Dendritic cell treated with granulocyte-macrophage colony-stimulating factor and Interleukin-4, amounts not matched to agents 40 ng/mL and 50 ng/mL, for 4 days (primary cell): Measurements from ENCODE around the gene OAF.

Source experiments
- H3K27ac Mint-ChIP-seq: one replicate; pipeline ENCODE4 v1.8.0; 2022; ENCODE audit warnings: mild to moderate bottlenecking, mixed read lengths
- H3K27me3 Mint-ChIP-seq: one replicate; pipeline ENCODE4 v1.8.0; 2022; ENCODE audit warnings: mild to moderate bottlenecking, mixed read lengths
- H3K36me3 Mint-ChIP-seq: one replicate; pipeline ENCODE4 v1.8.0; 2022; ENCODE audit warnings: low read depth, mixed read lengths
- H3K4me1 Mint-ChIP-seq: one replicate; pipeline ENCODE4 v1.8.0; 2022; ENCODE audit warnings: low read depth, mixed read lengths
- H3K4me3 Mint-ChIP-seq: one replicate; pipeline ENCODE4 v1.8.0; 2022; ENCODE audit warnings: mild to moderate bottlenecking, moderate library complexity, mixed read lengths
- H3K9me3 Mint-ChIP-seq: one replicate; pipeline ENCODE4 v1.8.0; 2022; ENCODE audit warnings: mixed read lengths
- intact Hi-C: fragments of 100-400 bp; cut with micrococcal nuclease; formaldehyde crosslinking; loops from one replicate; pipeline ENCODE4 v1.15.0; 2022

Gene OAF

DNA sequence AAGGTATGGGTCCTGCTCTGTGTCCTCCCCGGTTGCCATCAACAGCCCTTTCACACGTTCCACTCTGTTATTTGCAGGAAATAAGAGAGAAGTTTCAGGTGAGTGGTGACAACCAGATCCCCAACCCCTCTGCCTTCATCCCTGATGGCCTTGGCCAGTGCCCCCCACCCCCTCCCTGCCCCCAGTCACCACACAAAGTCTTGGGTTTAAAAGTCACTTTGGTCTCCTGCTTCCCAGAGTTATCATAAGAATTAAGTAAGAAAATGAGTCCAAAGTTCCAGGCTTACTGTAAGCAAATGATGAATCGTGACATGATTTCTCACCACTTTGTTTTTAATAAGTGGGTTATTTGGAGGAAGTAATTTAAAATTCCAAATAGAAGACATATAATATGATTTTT lies 9.2 kb upstream of the OAF start:
- Mint-ChIP-seq H3K36me3 (no peaks in the 10 kb centered on the region), H3K4me1 (peaks cover 26% of the 10 kb centered on the region), H3K4me3 (no peak overlapping the region), H3K27me3 (peaks cover 36% of the 10 kb centered on the region), H3K27ac (no peak overlapping the region), H3K9me3 (no peaks in the 10 kb centered on the region)
- intact Hi-C loops = no loop called here

DNA sequence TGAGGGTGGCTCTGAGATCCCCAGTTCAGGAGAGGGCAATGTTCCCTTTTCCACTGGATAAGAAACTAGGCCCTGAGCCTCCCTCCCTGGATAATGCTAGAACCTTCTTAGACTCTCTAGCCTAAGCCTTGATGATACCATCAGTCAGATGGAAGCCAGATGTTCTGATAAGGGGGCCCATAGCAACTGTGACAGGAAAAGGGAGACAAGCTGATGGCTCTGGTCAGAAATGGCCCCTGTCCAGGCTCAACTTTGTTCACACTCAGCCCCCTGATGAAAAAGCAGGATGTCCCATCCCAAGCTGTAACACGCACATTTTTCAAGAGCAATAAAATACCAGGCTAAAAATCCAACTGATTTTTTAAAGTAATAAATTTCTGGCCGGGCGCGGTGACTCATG lies 7.2 kb upstream of the OAF start:
- Mint-ChIP-seq H3K27me3 (peaks cover 38% of the 10 kb centered on the region), H3K9me3 (no peaks in the 10 kb centered on the region), H3K4me3 (no peak overlapping the region), H3K36me3 (no peaks in the 10 kb centered on the region), H3K4me1 (peaks cover 43% of the 10 kb centered on the region), H3K27ac (no peak overlapping the region)
- intact Hi-C loops = no loop called here

DNA sequence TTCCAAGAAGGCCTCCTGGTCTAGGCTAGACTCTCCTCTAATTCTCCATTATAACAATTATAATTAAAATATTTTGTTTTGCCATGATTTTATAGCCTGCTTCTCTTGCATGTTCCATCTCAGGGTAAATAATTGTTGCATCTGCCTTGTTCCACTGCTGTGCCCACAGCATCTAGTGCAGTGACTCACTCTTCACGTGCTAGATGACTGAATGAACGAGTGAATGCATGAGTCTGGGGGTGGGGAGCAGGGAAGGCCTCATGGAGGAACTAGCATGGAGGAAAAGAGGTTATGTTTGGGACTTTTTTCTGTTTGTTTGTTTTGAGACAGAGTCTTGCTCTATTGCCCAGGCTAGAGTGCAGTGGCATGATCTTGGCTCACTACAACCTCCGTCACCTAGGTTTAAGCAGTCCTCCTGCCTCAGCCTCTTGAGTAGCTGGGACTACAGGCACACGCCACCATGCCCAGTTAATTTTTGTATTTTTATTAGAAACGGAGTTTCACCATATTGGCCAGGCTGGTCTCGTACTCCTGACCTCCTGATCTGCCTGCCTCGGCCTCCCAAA lies 5.2 kb upstream of the OAF start:
- no peak overlapping the region for H3K4me3 Mint-ChIP-seq
- intact Hi-C loops = loop anchor here (5.0 kb wide), 1 partner anchor 33 kb away; no protein-coding TSS in a partner anchor
- no peaks in the 10 kb centered on the region for H3K9me3 Mint-ChIP-seq
- no peak overlapping the region for H3K27ac Mint-ChIP-seq
- peaks cover 55% of the 10 kb centered on the region for H3K4me1 Mint-ChIP-seq
- H3K36me3 Mint-ChIP-seq = no peaks in the 10 kb centered on the region
- peaks cover 29% of the 10 kb centered on the region for H3K27me3 Mint-ChIP-seq

DNA sequence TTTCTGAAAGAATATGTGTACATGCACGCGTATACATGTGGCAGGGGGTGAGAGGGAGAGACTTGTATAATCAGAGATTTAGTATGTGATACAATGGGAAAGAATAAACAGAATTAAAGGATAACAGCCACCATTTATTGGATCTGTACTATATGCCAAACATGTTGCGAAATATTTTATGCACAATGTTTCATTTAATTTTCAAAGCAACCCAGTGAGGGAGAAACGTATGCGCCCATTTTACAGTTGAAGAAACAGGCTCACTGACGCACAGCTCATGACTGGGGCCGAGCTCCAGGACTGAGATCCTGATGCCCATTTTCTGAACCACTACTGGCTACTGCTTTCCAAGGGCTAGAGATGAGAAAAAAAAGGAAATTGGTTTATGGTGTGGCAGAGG lies 3.3 kb upstream of the OAF start:
- H3K27ac Mint-ChIP-seq = peak overlapping the region; percentile 5
- H3K27me3 Mint-ChIP-seq = peaks cover 29% of the 10 kb centered on the region
- peaks cover 68% of the 10 kb centered on the region for H3K4me1 Mint-ChIP-seq
- intact Hi-C loops = loop anchor here (5.0 kb wide), 1 partner anchor 35 kb away; no protein-coding TSS in a partner anchor
- H3K9me3 Mint-ChIP-seq = no peaks in the 10 kb centered on the region
- no peak overlapping the region for H3K4me3 Mint-ChIP-seq
- peaks cover 6% of the 10 kb centered on the region for H3K36me3 Mint-ChIP-seq

DNA sequence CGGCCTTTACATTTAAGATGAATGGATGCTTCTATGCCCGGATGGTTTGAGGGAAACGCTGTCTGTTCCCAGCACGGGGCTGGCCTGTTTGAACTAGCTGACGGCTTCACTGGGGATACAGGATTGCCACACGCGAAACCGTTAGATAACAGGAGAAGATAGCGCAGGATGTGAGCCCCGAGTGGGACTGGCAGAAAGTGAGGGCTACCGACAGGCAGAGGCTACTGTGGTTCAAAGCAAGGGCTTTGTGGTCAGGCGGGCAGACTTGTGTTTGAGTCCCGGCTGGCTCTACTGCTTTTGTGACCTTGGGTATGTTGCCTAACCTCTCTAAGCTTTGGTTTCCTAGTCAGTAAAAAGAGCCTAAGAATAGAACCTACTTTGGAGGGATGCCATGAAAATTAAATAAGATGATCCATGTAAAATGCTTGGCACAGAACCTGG lies 2.8 kb upstream of the OAF start:
- H3K27me3 Mint-ChIP-seq = peaks cover 29% of the 10 kb centered on the region
- no peaks in the 10 kb centered on the region for H3K9me3 Mint-ChIP-seq
- intact Hi-C loops = loop anchor here (5.0 kb wide), 1 partner anchor 36 kb away; no protein-coding TSS in a partner anchor
- peaks cover 73% of the 10 kb centered on the region for H3K4me1 Mint-ChIP-seq
- H3K27ac Mint-ChIP-seq = peak overlapping the region; percentile 5
- peaks cover 6% of the 10 kb centered on the region for H3K36me3 Mint-ChIP-seq
- no peak overlapping the region for H3K4me3 Mint-ChIP-seq

DNA sequence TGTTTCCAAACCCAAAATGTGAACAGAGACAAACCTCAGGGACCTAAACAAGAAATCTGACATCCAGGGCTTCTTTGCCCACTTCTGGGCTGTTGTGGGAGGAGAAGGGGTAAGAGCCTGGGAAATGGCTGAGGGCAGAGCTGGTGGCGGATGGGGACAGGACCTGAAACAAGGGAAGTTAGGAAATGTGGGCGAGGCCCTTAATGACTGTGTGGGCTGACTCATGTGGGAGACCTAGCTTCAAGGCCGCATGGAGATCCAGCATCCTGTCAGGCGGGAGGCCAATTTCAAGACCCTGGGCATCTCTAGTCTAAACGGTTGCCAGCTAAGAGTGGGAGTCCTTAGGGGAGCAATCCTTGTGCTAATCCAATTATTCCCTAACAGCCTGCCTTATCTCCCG lies 2.1 kb upstream of the OAF start:
- H3K27me3 Mint-ChIP-seq = peaks cover 29% of the 10 kb centered on the region

DNA sequence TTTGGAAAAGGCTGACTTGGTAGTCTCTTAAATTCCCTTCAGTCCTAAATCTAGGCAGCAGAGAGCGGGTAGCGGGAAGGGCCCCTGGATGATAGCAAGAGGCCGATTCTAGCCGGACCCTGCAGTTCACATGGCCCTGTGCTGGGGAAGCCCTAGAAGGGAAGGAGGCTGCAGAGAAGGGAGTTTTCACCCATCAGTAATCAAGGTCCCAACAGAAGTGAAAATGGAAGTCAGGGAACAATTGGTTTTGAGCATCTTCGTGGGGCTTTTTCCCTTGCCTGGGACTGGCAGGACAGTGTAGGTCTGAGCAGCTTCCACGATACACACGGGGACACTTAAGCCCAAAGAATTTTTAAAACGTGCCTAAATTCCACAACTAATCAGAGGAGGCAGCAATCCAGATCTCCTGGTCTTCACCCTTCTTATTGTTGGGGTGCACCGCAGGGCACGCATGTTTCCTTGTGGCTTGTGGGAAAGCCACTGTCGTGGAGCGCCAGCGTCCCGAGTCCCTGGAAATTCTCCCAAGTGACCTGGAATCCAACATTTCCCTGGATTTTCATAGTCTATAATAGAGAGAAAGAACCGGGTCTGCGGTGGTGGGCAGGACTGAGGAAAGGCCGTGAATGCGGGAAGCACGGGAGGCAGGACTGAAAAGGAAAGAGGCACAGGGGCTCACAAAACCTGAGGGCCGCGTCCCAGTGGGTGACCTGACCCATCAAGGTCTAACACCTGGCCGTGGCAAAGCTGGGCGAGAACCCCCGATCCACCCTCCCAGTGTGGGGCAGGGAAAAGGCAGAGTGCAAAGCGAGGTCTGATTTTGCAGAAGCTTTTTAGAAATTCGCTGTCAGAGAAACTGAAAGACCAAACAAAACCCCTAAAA lies 846 bp upstream of the OAF start:
- Mint-ChIP-seq H3K27ac (peak overlapping the region; percentile 84), H3K4me1 (peaks cover 73% of the 10 kb centered on the region), H3K36me3 (peaks cover 13% of the 10 kb centered on the region), H3K4me3 (peak overlapping the region; percentile 94), H3K9me3 (no peaks in the 10 kb centered on the region), H3K27me3 (peaks cover 26% of the 10 kb centered on the region)
- intact Hi-C loops = loop anchor here (5.0 kb wide), 1 partner anchor 38 kb away; no protein-coding TSS in a partner anchor

More for the DNA sequence above, 2.1 kb upstream of the OAF start:
- Mint-ChIP-seq H3K36me3 (peaks cover 6% of the 10 kb centered on the region), H3K27ac (peak overlapping the region; percentile 5), H3K9me3 (no peaks in the 10 kb centered on the region), H3K4me3 (peak overlapping the region; percentile 4), H3K4me1 (peaks cover 76% of the 10 kb centered on the region)
- intact Hi-C loops = loop anchor here (5.0 kb wide), 1 partner anchor 36 kb away; no protein-coding TSS in a partner anchor

DNA sequence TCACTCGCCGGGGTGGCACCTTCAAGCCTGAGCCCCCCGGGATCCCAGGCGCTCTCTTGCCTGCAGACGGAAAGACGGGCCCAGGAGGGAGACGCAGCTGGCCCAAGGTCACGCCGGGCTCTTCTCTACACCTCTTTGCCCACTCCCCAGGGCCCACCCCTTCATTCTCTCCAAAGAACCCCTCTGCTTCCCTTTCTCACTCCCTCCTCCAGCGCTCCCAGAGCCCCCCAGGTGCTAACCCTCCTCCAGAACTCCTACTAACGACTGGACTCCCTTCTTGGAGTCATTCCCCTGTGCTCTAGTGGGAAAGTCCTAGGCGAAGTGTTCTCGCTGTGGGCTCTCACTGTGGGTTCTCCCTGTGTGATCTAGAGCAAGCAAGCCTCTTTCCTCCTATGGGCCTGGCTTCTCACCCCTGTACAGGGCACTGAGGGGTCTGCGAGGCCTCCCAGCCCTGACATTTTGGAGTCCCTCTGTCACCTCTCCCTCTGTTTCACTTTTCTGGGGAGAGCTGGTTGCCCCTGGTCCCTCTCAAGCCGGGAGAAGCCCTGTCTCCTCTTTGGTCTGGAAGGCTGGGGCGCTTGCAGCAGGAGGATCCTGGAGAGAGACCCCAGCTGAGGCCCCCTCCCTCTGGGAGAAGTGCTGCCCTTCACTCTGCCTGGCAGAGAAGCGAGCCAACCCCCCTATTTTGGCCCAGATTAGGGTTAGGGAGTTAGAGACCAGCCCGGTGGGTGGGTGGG lies 858 bp downstream of the OAF start:
- peak overlapping the region; percentile 94 for H3K4me3 Mint-ChIP-seq
- peaks cover 56% of the 10 kb centered on the region for H3K4me1 Mint-ChIP-seq
- H3K27ac Mint-ChIP-seq = peak overlapping the region; percentile 83
- peaks cover 13% of the 10 kb centered on the region for H3K36me3 Mint-ChIP-seq
- intact Hi-C loops = loop anchor here (1.0 kb wide), 1 partner anchor 13 kb away; no protein-coding TSS in a partner anchor
- no peaks in the 10 kb centered on the region for H3K9me3 Mint-ChIP-seq
- H3K27me3 Mint-ChIP-seq = peaks cover 17% of the 10 kb centered on the region

DNA sequence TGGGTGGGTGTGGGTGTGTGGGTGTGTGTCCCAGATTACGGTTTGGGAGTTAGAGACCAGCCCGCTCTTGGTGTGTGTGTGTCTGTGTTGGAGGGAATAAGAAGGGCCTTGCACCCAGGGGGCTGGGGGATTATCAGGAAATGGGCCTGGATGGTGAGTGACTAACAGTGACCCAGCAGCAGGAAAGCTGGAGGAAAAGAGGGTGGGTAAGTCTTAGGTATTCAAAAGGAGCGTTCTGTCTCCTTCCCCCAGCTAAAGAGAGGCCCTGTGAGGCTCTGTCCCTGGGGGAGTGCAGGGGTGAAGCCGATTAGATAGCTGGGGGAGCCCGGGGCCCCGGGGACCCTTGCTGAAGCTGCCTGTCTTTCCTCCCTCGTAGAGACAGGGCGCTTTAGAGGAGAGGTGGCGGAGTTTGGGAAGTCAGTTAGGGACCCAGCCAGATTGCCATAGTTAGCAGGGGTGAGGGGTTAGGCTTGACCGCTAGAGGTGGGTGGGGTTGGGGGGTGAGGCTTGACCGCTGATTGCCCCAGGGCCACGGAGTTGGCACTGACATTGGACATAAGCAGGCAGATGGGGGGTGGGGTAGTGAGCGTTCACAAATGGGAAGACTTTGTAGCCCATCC lies 1.5 kb downstream of the OAF start:
- H3K27ac Mint-ChIP-seq = peak overlapping the region; percentile 83
- H3K9me3 Mint-ChIP-seq = no peaks in the 10 kb centered on the region
- H3K27me3 Mint-ChIP-seq = peaks cover 15% of the 10 kb centered on the region
- intact Hi-C loops = no loop called here
- peaks cover 52% of the 10 kb centered on the region for H3K4me1 Mint-ChIP-seq
- peak overlapping the region; percentile 94 for H3K4me3 Mint-ChIP-seq
- peaks cover 13% of the 10 kb centered on the region for H3K36me3 Mint-ChIP-seq

DNA sequence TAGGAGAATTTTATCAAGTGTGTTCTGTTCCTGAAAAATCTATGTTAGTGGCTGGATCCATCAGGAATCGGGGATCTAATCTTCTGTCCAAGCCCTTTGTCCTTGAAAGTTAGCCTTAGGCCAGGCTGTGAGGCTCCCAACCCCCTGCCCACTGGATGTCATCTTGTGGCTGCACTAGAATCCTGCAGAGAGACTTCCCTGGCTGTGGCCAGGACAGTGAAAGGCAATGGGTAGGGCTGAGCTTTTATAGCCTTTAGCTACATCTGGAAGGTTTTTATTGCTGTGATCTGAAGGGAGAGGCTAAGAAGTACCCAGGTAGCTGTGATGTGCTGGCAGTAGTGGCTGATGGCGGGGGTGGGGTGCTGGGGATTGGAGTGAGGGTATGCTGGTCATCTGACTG lies 2.1 kb downstream of the OAF start:
- Mint-ChIP-seq H3K4me1 (peaks cover 46% of the 10 kb centered on the region), H3K9me3 (no peaks in the 10 kb centered on the region), H3K27ac (no peak overlapping the region), H3K4me3 (no peak overlapping the region), H3K27me3 (peaks cover 11% of the 10 kb centered on the region), H3K36me3 (peaks cover 13% of the 10 kb centered on the region)
- intact Hi-C loops = no loop called here

DNA sequence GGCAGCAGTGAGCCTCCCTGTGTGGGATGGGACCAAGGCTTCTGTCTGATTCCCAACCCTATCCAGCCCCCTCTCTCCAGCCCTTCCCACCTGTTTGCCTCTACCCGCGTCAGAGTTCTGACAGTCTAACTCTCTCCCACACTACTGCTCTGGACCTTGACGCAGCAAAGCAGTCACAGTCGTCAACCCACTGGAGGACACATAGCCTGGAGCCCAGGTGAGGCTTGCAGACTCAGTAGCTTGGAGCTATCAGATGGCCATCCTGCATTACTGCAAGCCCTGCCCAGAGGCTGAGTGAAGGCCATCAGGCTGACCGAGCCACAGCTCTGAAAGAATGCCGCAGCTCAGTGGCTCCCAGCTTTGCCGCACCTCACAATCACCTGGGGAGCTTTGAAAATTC lies 3.7 kb downstream of the OAF start:
- peaks cover 45% of the 10 kb centered on the region for H3K4me1 Mint-ChIP-seq
- H3K27ac Mint-ChIP-seq = no peak overlapping the region
- intact Hi-C loops = no loop called here
- H3K9me3 Mint-ChIP-seq = no peaks in the 10 kb centered on the region
- H3K36me3 Mint-ChIP-seq = peaks cover 19% of the 10 kb centered on the region
- H3K4me3 Mint-ChIP-seq = no peak overlapping the region
- peaks cover 7% of the 10 kb centered on the region for H3K27me3 Mint-ChIP-seq

DNA sequence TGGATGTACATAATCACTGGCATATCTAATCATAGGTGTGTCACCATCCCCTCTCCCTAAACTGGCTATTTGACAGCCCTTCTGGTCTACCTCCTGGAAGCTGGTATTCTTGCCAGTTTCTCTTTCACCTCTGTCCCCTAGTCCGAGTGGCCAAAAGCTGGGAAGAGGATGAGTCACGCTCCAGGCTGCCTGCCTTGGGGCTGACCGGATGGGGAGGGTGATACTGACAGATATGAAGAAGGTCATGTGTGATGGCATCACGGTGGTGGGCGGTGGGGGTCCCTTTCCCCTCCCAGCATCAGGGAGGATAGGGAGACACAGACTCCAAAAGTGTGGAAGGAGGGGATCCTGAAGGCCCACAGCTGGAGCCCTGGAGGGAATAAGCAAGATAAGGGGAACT lies 4.8 kb downstream of the OAF start:
- no peak overlapping the region for H3K27ac Mint-ChIP-seq
- peaks cover 7% of the 10 kb centered on the region for H3K27me3 Mint-ChIP-seq
- no peaks in the 10 kb centered on the region for H3K9me3 Mint-ChIP-seq
- intact Hi-C loops = no loop called here
- H3K36me3 Mint-ChIP-seq = peaks cover 25% of the 10 kb centered on the region
- H3K4me1 Mint-ChIP-seq = peaks cover 47% of the 10 kb centered on the region
- H3K4me3 Mint-ChIP-seq = no peak overlapping the region

DNA sequence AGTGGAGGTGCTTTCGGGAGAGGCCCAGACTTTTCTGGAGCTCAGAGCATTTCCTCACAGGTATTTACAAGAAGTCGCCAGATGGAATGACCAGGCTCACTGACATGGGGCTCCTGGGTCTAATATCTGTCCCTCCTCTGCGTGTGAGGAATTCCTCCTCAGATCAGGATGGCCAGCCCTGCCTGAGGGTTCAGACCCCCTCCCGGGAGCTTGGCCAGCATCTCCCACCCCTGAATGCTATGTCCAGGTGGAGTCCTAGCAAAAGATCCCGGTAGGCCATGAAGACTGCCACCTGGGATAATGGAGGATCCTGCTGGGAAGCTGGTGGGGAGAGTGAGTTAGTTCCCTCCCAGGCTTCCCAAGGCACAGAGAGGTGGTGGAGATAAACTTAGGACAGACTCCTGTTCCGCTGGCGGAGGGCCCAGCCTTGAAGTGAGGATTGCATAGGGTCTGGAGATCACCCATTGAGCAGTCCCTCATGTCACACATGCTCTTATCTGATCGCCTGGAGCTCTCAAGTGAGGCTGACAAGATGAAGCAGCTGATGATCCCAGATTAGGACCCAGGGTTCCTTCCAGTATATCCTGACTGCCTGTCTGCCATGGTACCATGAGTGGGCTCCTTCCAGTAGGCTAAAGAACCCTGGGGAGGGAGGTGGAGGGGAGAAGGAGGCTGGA lies 5.7 kb downstream of the OAF start:
- no peaks in the 10 kb centered on the region for H3K9me3 Mint-ChIP-seq
- H3K27me3 Mint-ChIP-seq = peaks cover 5% of the 10 kb centered on the region
- no peak overlapping the region for H3K4me3 Mint-ChIP-seq
- peaks cover 25% of the 10 kb centered on the region for H3K36me3 Mint-ChIP-seq
- intact Hi-C loops = no loop called here
- H3K27ac Mint-ChIP-seq = no peak overlapping the region
- peaks cover 51% of the 10 kb centered on the region for H3K4me1 Mint-ChIP-seq
